ENCODE results near the gene IL5. TPM values are rescaled to one million over a fixed set of nuclear protein-coding genes. Genes with fewer than 3 reads are reported as not detected.
"Not testable (repeated sequence)": the region's sequence is repeated elsewhere in the genome, so short reads cannot be mapped to it uniquely, and the experiment has no call there.

Gene IL5
- total RNA-seq, 1 experiment from 2014 or later: not detected

- intact Hi-C loops (cut with micrococcal nuclease; ENCODE audit: unreplicated experiment): no loop called here
- CTCF ChIA-PET: no interaction called here
These were observed 42.7 kb upstream of the IL5 start for GRCh38 chr5:132586063-132586462.

GRCh38 chr5:132584560-132584959 is 41.2 kb upstream of the IL5 start:
- CTCF ChIA-PET; in situ Hi-C loops (cut with HindIII; ENCODE audit: low pct_unique_long_range_greater_than_20kb, low sequenced_read_pairs); H3K4me1 ChIP-seq (ENCODE audit: control insufficient read depth, insufficient read depth, low read length); H3K4me3 ChIP-seq (ENCODE audit: low read depth in 2 of 2, low read length in 2 of 2); H3K27me3 ChIP-seq (ENCODE audit: control insufficient read depth, insufficient read depth, low read length); H3K9me3 ChIP-seq (ENCODE audit: control insufficient read depth, insufficient read depth, low read depth, low read length); BruUV-seq (replicated peaks); H3K27ac ChIP-seq (ENCODE audit: low read length); intact Hi-C loops (cut with micrococcal nuclease; ENCODE audit: unreplicated experiment); DNase-seq (ENCODE audit: low read depth, low spot score); POLR2A ChIA-PET; ATAC-seq: not testable (repeated sequence)
- H3K36me3 ChIP-seq (ENCODE audit: control insufficient read depth, insufficient read depth, low read length): peaks cover 48% of the 10 kb centered on the region

More at GRCh38 chr5:132586063-132586462, 42.7 kb upstream of the IL5 start:
- BruUV-seq (replicated peaks): no TSS peak
- peaks cover 43% of the 10 kb centered on the region for H3K36me3 ChIP-seq (ENCODE audit: control insufficient read depth, insufficient read depth, low read length)
- DNase-seq (ENCODE audit: low read depth, low spot score) (no peak), ATAC-seq (no peak)
- no peaks in the 10 kb centered on the region for H3K9me3 ChIP-seq (ENCODE audit: control insufficient read depth, insufficient read depth, low read depth, low read length)
- in situ Hi-C loops (cut with HindIII; ENCODE audit: low pct_unique_long_range_greater_than_20kb, low sequenced_read_pairs): no loop called here
- H3K4me1 ChIP-seq (ENCODE audit: control insufficient read depth, insufficient read depth, low read length): no peaks in the 10 kb centered on the region
- H3K4me3 ChIP-seq (ENCODE audit: low read depth in 2 of 2, low read length in 2 of 2): no peak overlapping the region
- no peak for TF ChIP-seq CTCF (IDR thresholded peaks at IDR 0.05)
- no peak for TF ChIP-seq REST (IDR thresholded peaks at IDR 0.05; ENCODE audit: insufficient read depth in 1 of 2, low read depth in 2 of 2, low read length in 1 of 2)
- TF ChIP-seq TCF7L2 (IDR thresholded peaks at IDR 0.05; ENCODE audit: low read depth, low read length): no peak
- TF ChIP-seq SIN3A (IDR thresholded peaks at IDR 0.05; ENCODE audit: borderline replicate concordance, insufficient read depth, low read depth, low read length): no peak
- no peak for TF ChIP-seq POLR2AphosphoS5 (IDR thresholded peaks at IDR 0.05; ENCODE audit: low read depth, low read length)
- no peak overlapping the region for H3K27ac ChIP-seq (ENCODE audit: low read length)
- POLR2A ChIA-PET: no interaction called here
- no peaks in the 10 kb centered on the region for H3K27me3 ChIP-seq (ENCODE audit: control insufficient read depth, insufficient read depth, low read length)

- DNase-seq (ENCODE audit: low read depth, low spot score): no peak
- no peak overlapping the region for H3K4me3 ChIP-seq (ENCODE audit: low read depth in 2 of 2, low read length in 2 of 2)
- in situ Hi-C loops (cut with HindIII; ENCODE audit: low pct_unique_long_range_greater_than_20kb, low sequenced_read_pairs) (no loop called here), intact Hi-C loops (cut with micrococcal nuclease; ENCODE audit: unreplicated experiment) (no loop called here)
- no peaks in the 10 kb centered on the region for H3K4me1 ChIP-seq (ENCODE audit: control insufficient read depth, insufficient read depth, low read length)
- TF ChIP-seq SIN3A (IDR thresholded peaks at IDR 0.05; ENCODE audit: borderline replicate concordance, insufficient read depth, low read depth, low read length): no peak
- TF ChIP-seq TCF7L2 (IDR thresholded peaks at IDR 0.05; ENCODE audit: low read depth, low read length): no peak
- no peak for TF ChIP-seq CTCF (IDR thresholded peaks at IDR 0.05)
- TF ChIP-seq POLR2AphosphoS5 (IDR thresholded peaks at IDR 0.05; ENCODE audit: low read depth, low read length): no peak
- POLR2A ChIA-PET: no interaction called here
- no peaks in the 10 kb centered on the region for H3K27me3 ChIP-seq (ENCODE audit: control insufficient read depth, insufficient read depth, low read length)
- H3K9me3 ChIP-seq (ENCODE audit: control insufficient read depth, insufficient read depth, low read depth, low read length): no peaks in the 10 kb centered on the region
- no peak for ATAC-seq
- H3K27ac ChIP-seq (ENCODE audit: low read length): no peak overlapping the region
- CTCF ChIA-PET: no interaction called here
- peaks cover 42% of the 10 kb centered on the region for H3K36me3 ChIP-seq (ENCODE audit: control insufficient read depth, insufficient read depth, low read length)
- BruUV-seq (replicated peaks): no TSS peak
These were observed 32.8 kb upstream of the IL5 start for GRCh38 chr5:132576123-132576522.

Measured in Panc1 (cell line).